SK-N-MC (cell line): Measurements from ENCODE around the gene STX1A.

Source experiments
- DNase-seq: peaks from one replicate; pipeline ENCODE4 v3.0.0-alpha.2; 2011; ENCODE audit warnings: low read depth, low spot score
- H3K27ac ChIP-seq: fragments of 200-600 bp; sonication (generic); 2 replicates; pipeline ENCODE4 v1.5.1; 2016; ENCODE audit warnings: mixed run types
- H3K36me3 ChIP-seq: fragments of 200-600 bp; sonication (generic); 2 replicates; pipeline ENCODE4 v1.6.1; 2017; ENCODE audit warnings: antibody characterized with exemption, low read length, mixed read lengths; ENCODE audit not compliant: insufficient read depth
- H3K4me3 ChIP-seq: fragments of 200-600 bp; sonication (generic); 2 replicates; pipeline ENCODE4 v1.5.1; 2016
- H3K9ac ChIP-seq: fragments of 200-600 bp; sonication (generic); 2 replicates; pipeline ENCODE4 v1.8.0; 2017; ENCODE audit warnings: mixed run types, mixed read lengths; ENCODE audit not compliant: insufficient read length
- H3K9me3 ChIP-seq: fragments of 200-600 bp; sonication (generic); 2 replicates; pipeline ENCODE4 v1.6.1; 2017; ENCODE audit warnings: low read depth, mild to moderate bottlenecking, antibody characterized with exemption, low read length, moderate library complexity, mixed read lengths
- EZH2 ChIP-seq: fragments of 200-600 bp; sonication (generic); IDR thresholded peaks from one replicate; pipeline ENCODE4 v1.6.1; 2017; ENCODE audit warnings: antibody characterized with exemption
- FOXP2 ChIP-seq: optimal IDR thresholded peaks from 2 replicates; pipeline ENCODE3; 2011; ENCODE audit warnings: mild to moderate bottlenecking, moderate library complexity; ENCODE audit not compliant: insufficient read depth; ENCODE audit errors: extremely low read length, control extremely low read depth
- POLR2AphosphoS5 ChIP-seq: IDR thresholded peaks from 2 replicates; pipeline ENCODE4 v1.6.1; 2012; ENCODE audit warnings: mild to moderate bottlenecking, low read depth, low read length, borderline replicate concordance

STX1A gene

GRCh38 chr7:73746378-73746777, 26.9 kb upstream of the STX1A start:
- H3K9ac ChIP-seq: no peak overlapping the region
- no peaks in the 10 kb centered on the region for H3K36me3 ChIP-seq
- H3K4me3 ChIP-seq: no peak overlapping the region
- DNase-seq: no peak
- no peak overlapping the region for H3K27ac ChIP-seq
- TF ChIP-seq POLR2AphosphoS5 (no peak), EZH2 (no peak), FOXP2 (no peak)
- H3K9me3 ChIP-seq: no peaks in the 10 kb centered on the region

DNA sequence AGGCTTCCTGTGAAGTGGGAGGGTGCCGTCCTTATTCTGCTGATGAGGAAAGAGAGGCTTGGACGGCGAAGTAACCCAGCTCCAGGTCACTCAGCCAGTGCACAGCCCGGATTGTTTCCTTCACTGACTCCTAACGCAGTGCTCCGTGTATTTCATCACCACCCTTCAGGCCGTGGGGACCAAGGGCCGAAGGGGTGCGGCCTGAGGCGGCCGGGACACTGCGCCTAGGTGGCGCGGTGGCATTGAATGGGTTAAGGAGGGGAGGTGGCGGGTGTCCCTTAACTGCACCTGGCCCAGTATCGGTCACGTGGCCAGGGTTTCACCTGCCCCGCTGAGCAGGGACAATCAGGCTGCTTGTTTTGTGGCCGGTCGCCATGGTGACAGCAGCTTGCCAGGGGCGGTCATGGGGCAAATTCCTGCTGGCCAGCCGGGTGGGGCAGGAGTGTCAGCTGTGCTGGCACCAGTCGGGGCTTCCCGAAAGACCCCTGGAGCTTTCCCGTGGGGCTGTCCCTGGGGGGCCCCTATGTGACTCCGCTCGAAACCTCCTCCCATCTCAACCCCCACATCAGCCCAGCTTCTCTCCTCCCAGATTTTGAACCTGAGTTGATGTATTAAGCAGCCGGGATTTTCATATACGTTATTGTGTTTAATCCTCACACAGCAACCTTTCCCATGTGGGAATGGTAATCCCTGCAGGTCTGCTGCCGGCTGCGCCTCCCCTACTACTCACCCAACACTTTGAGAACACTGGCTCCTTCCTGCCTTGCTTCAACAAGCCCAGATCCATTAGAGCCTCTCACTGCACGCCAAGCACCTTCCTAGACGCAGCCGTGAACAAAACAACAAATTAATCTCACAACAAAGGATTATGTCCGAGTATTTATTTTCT, 23.5 kb upstream of the STX1A start:
- Histone ChIP-seq H3K4me3 (no peak overlapping the region), H3K9me3 (no peaks in the 10 kb centered on the region), H3K36me3 (no peaks in the 10 kb centered on the region), H3K27ac (no peak overlapping the region), H3K9ac (no peak overlapping the region)
- TF ChIP-seq POLR2AphosphoS5 (no peak), FOXP2 (no peak), EZH2 (no peak)
- no peak for DNase-seq

DNA sequence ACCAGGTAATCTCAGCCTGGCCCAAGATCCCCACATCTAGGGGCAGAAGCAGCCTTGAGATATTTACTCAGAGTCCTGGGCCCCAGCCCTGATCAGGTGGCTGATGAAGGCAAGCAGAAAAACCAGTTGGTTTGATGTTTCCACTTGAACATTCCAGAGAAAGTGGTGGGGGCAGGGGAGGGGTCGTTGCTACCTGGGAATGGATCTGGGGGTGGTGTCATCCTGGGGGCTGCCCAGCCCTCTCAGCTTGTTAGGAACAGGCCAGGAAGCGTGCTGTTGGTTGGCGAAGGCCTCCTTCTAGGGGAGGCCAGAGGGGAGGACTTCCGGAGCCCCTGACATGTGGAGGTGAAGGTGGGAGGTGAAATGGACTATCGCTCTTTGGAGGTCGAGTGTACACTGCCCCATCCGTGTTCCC, 22.9 kb upstream of the STX1A start:
- H3K36me3 ChIP-seq: no peaks in the 10 kb centered on the region; the same call in 1 of the 2 replicates
- TF ChIP-seq POLR2AphosphoS5: no peak
- no peak for TF ChIP-seq FOXP2
- no peak for TF ChIP-seq EZH2
- DNase-seq: no peak
- H3K9ac ChIP-seq: no peak overlapping the region
- H3K4me3 ChIP-seq: no peak overlapping the region
- H3K9me3 ChIP-seq: no peaks in the 10 kb centered on the region
- no peak overlapping the region for H3K27ac ChIP-seq

DNA sequence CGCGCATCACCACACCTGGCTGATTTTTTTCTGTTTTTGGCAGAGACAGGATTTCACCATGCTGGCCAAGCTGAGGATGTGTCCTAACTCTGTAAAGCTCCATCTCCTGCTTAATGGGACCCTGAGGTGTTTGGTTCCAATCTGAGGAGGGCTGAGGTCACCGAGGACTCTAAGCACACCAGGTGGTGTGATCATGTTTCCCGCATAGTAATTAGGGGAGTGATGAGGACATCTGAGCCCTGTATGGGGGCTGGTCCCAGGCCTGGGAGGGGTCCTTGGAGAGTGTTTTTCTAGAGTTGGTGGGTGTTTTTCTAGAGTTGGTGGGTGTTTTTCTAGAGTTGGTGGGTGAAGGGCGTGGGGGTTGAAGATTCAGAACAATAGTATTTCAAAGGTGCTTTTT, 22.1 kb upstream of the STX1A start:
- Histone ChIP-seq H3K9me3 (no peaks in the 10 kb centered on the region), H3K27ac (no peak overlapping the region), H3K9ac (no peak overlapping the region), H3K4me3 (no peak overlapping the region), H3K36me3 (no peaks in the 10 kb centered on the region; the same call in 1 of the 2 replicates)
- DNase-seq: no peak
- no peak for TF ChIP-seq EZH2
- TF ChIP-seq FOXP2: no peak
- TF ChIP-seq POLR2AphosphoS5: no peak

DNA sequence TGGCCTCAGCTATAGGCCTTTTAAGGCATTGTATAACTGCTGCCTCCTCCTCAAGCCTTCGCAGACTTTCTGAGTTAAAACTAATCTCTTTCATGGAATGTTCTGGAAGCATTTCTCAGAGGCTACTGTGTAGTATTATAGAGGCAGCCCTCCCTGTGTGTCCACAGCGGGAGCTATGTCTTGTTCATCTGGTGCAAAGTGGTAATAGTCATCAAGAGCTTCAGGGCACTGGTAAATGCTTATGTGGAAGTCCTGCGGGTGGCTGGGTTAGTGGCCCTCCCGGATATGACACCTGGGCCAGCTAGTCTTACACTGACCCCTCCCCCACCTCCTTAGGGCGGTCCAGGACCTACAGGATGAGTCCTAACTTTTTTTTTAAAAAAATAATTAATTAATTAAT, 21.3 kb upstream of the STX1A start:
- no peaks in the 10 kb centered on the region; the same call in 1 of the 2 replicates for H3K36me3 ChIP-seq
- no peak for DNase-seq
- no peak for TF ChIP-seq POLR2AphosphoS5
- no peak for TF ChIP-seq FOXP2
- TF ChIP-seq EZH2: no peak
- no peak overlapping the region for H3K4me3 ChIP-seq
- no peak overlapping the region for H3K9ac ChIP-seq
- no peaks in the 10 kb centered on the region for H3K9me3 ChIP-seq
- H3K27ac ChIP-seq: no peak overlapping the region

DNA sequence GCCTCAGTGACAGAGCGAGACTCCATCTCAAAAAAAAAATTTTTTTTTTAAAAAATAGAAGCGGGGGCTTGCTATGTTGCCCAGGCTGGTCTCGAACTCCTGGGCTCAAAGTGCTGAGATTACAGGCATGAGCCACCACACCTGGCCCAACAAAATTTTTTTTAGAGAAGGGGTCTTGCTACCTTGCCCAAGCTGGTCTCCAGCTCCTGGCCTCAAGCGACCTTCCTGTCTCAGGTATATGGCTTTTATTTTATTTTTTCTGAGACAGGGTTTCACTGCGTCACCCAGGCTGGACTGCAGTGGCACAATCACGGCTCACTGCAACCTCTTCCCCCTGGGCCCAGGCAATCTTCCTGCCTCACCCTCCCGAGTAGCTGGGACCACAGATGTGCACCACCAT, 20.7 kb upstream of the STX1A start:
- Histone ChIP-seq H3K9me3 (no peaks in the 10 kb centered on the region), H3K9ac (no peak overlapping the region), H3K27ac (no peak overlapping the region), H3K4me3 (no peak overlapping the region), H3K36me3 (no peaks in the 10 kb centered on the region; the same call in 1 of the 2 replicates)
- no peak for DNase-seq
- TF ChIP-seq EZH2 (no peak), POLR2AphosphoS5 (no peak), FOXP2 (no peak)

DNA sequence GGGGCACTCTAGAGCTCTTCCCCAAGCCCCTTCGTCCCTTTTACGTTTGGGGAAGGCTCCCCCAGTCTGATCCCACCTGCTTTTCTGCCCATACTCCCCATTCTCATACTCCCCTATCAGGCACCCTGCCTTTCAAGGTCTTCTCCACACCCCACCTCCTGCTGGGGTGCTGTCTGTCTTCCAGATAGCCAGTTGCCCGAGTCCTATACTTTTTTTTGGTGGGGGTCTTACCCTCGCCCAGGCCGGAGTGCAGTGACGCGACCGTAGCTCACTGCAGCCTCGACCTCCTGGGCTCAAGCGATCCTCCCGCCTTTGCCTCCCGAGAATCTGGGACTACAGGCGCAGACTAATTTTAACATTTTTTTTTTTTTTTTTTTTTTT, 19.9 kb upstream of the STX1A start:
- Histone ChIP-seq H3K36me3 (no peaks in the 10 kb centered on the region; the same call in 1 of the 2 replicates), H3K27ac (peak overlapping the region; percentile 33; the same call in 1 of the 2 replicates), H3K9me3 (no peaks in the 10 kb centered on the region), H3K4me3 (peak overlapping the region; percentile 97), H3K9ac (peak overlapping the region; percentile 84)
- no peak for TF ChIP-seq EZH2
- TF ChIP-seq FOXP2: no peak
- DNase-seq: no peak

GRCh38 chr7:73738612-73739386, 19.3 kb upstream of the STX1A start, which contains the start of gene ABHD11:
Gene ABHD11 (minus strand): TSS chr7:73738802. CDS start chr7:73738770, 32 bp downstream.
- H3K9ac ChIP-seq: peak within 1 kb of the TSS; percentile 84
- no peaks in the 10 kb centered on the region for H3K9me3 ChIP-seq
- peak; percentile 84 for DNase-seq
- H3K4me3 ChIP-seq: peak within 1 kb of the TSS; percentile 97
- TF ChIP-seq POLR2AphosphoS5 (peak; percentile 93), FOXP2 (no peak)
- H3K36me3 ChIP-seq: no peaks in the 10 kb centered on the region; the same call in 1 of the 2 replicates
- H3K27ac ChIP-seq: peak within 1 kb of the TSS; percentile 46; the same call in 1 of the 2 replicates
